Common myeloid progenitor, CD34-positive (primary cell): ENCODE measurements around the gene DCUN1D4.
A peak's percentile ranks its signal among the peaks of the same experiment; 100 is the strongest.
"Not testable (repeated sequence)": the region's sequence is repeated elsewhere in the genome, so short reads cannot be mapped to it uniquely, and the experiment has no call there.

Experiments
- CTCF ChIA-PET: fragments of 350-600 bp; sonication (Branson Sonifier 250); formaldehyde crosslinking; loops from one replicate; lab custom pipeline; 2021; ENCODE audit warnings: antibody characterized with exemption; lab: Charles Lee
- POLR2A ChIA-PET: fragments of 350-600 bp; sonication (Branson Sonifier 250); formaldehyde crosslinking; loops from one replicate; lab custom pipeline; 2021; ENCODE audit warnings: antibody characterized with exemption; lab: Charles Lee
- DNase-seq, 3 donors: peaks; one replicate each; pipeline versions ENCODE4 v3.0.0 to v3.0.0-alpha.2; 2013
- H3K27ac ChIP-seq, 2 experiments: 1 replicate in 1 of 2; 2 replicates in 1 of 2; pipeline ENCODE4 v1.7.0; 2013; ENCODE audit warnings: inconsistent platforms in 2 of 2, low read length in 2 of 2, mild to moderate bottlenecking in 2 of 2, low read depth in 1 of 2, moderate library complexity in 1 of 2; ENCODE audit not compliant: severe bottlenecking in 2 of 2, insufficient read depth in 1 of 2, poor library complexity in 1 of 2
- H3K27me3 ChIP-seq, 5 experiments: replicated peaks in 2 of 5; 1 replicate in 3 of 5; 2 replicates in 2 of 5; pipeline versions ENCODE4 v1.6.1 to v1.7.0; 2013; ENCODE audit warnings: low read length in 4 of 5, mild to moderate bottlenecking in 2 of 5, moderate library complexity in 2 of 5, inconsistent platforms in 1 of 5; ENCODE audit not compliant: insufficient read depth in 5 of 5, control insufficient read depth in 4 of 5
- H3K36me3 ChIP-seq, 4 experiments: 1 replicate in 2 of 4; 2 replicates in 2 of 4; pipeline versions ENCODE4 v1.6.1 to v1.7.0; 2013; ENCODE audit warnings: low read length in 3 of 4, control low read depth in 1 of 4, mild to moderate bottlenecking in 1 of 4; ENCODE audit not compliant: control insufficient read depth in 4 of 4, insufficient read depth in 4 of 4
- H3K4me1 ChIP-seq, 4 experiments: 1 replicate in 3 of 4; 2 replicates in 1 of 4; pipeline versions ENCODE4 v1.6.1 to v1.7.1; 2013; ENCODE audit warnings: low read length in 3 of 4, mild to moderate bottlenecking in 3 of 4, control low read depth in 1 of 4, inconsistent platforms in 1 of 4, moderate library complexity in 1 of 4; ENCODE audit not compliant: control insufficient read depth in 4 of 4, insufficient read depth in 4 of 4; ENCODE audit errors: control extremely low read depth in 1 of 4
- H3K4me3 ChIP-seq, 7 experiments: 1 replicate in 4 of 7; 2 replicates in 3 of 7; pipeline versions ENCODE4 v1.5.1 to v1.7.0; 2013; ENCODE audit warnings: mild to moderate bottlenecking in 7 of 7, low read length in 6 of 7, moderate library complexity in 6 of 7, inconsistent platforms in 2 of 7, low read depth in 2 of 7, control low read depth in 1 of 7; ENCODE audit not compliant: insufficient read depth in 4 of 7, control insufficient read depth in 1 of 7; ENCODE audit errors: extremely low read depth in 1 of 7
- H3K9me3 ChIP-seq, 5 experiments: 1 replicate in 4 of 5; 2 replicates in 1 of 5; pipeline versions ENCODE4 v1.6.1 to v1.7.1; 2013; ENCODE audit warnings: low read length in 4 of 5, mild to moderate bottlenecking in 2 of 5, inconsistent platforms in 1 of 5, low read depth in 1 of 5, moderate library complexity in 1 of 5; ENCODE audit not compliant: control insufficient read depth in 4 of 5, insufficient read depth in 2 of 5; ENCODE audit errors: control extremely low read depth in 1 of 5
- WGBS: methylation state at CpG from one replicate; pipeline ENCODE4 v1.1.5; 2013; ENCODE audit not compliant: insufficient coverage; 5-methylcytosine and 5-hydroxymethylcytosine counted together

The DCUN1D4 gene

GRCh38 chr4:51885363-51885762, 42.4 kb downstream of the DCUN1D4 start:
- H3K27ac ChIP-seq = no peak overlapping the region
- no peaks in the 10 kb centered on the region for H3K9me3 ChIP-seq
- no peaks in the 10 kb centered on the region for H3K4me1 ChIP-seq
- H3K36me3 ChIP-seq = peaks cover 4 to 35% (median 12%) of the 10 kb centered on the region in 4 experiments
- DNase-seq = peak; percentile 40 to 69 (median 59)
- POLR2A ChIA-PET = no interaction called here
- CTCF ChIA-PET = interaction anchor here (0.9 to 2.1 kb wide), 6 partner anchors 10 to 130 kb away, joined by 3 to 5 read pairs (median 3); no protein-coding TSS in a partner anchor
- 83% methylated on average over 5 of the region's 5 CpGs for WGBS
- H3K27me3 ChIP-seq = no peaks in the 10 kb centered on the region
- H3K4me3 ChIP-seq = no peak overlapping the region

DNA sequence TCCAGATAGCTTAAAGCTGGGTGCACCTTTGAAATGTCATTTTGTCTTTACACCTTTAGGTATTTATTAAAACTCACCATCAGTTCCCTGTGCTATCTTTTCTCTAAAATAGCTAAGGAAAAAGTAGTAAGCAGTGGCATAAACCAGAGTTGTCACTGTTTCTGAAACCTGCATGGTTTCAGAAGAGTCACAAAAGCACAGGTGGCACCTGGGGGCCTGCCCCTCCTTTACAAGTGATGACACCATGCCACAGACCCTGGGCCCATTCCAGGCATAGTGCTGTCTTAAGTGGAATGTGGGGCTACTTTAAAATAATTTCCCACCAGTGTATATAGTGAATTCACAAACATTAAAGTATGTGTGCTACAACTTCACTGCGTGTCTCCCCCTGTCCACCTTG, 47.8 kb downstream of the DCUN1D4 start:
- CTCF ChIA-PET = interaction anchor here (0.6 to 3.5 kb wide), 6 partner anchors 8 to 136 kb away, joined by 3 to 19 read pairs (median 4); no protein-coding TSS in a partner anchor
- Histone ChIP-seq H3K36me3 (peaks cover 4 to 50% (median 17%) of the 10 kb centered on the region in 4 experiments), H3K4me3 (no peak overlapping the region), H3K27ac (no peak overlapping the region), H3K9me3 (no peaks in the 10 kb centered on the region), H3K4me1 (no peaks in the 10 kb centered on the region), H3K27me3 (no peaks in the 10 kb centered on the region)
- POLR2A ChIA-PET = no interaction called here
- WGBS = no CpG with 5 or more reads among the region's 1 CpG
- no peak for DNase-seq

DNA sequence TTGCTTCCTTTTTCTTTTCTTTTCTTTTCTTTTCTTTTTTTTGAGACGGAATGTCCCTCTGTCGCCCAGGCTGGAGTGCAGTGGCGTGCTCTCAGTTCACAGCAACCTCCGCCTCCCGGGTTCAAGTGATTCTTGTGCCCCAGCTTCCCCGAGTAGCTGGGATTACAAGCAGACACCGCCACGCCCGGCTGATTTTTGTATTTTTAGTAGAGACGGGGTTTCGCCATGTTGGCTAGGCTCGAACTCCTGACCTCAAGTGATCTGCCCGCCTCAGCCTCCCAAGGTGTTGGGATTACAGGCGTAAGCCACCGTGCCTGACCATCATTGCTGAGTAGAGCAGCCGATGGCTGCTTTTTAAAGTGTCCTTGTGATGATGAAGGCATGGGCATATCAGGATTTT, 50.4 kb downstream of the DCUN1D4 start:
- H3K4me1 ChIP-seq, H3K9me3 ChIP-seq, H3K4me3 ChIP-seq, H3K27me3 ChIP-seq, DNase-seq, POLR2A ChIA-PET, H3K27ac ChIP-seq: not testable (repeated sequence)
- H3K36me3 ChIP-seq = peaks cover 4 to 51% (median 21%) of the 10 kb centered on the region in 4 experiments
- CTCF ChIA-PET = interaction anchor here (1.1 kb wide), 1 partner anchor 35 kb away, joined by 3 read pairs; no protein-coding TSS in a partner anchor
- WGBS = 98% methylated on average over 13 of the region's 16 CpGs

GRCh38 chr4:51894059-51894645, 51.2 kb downstream of the DCUN1D4 start:
- H3K27me3 ChIP-seq = no peaks in the 10 kb centered on the region
- peaks cover 0 to 2% (median 0%) of the 10 kb centered on the region in 4 experiments for H3K4me1 ChIP-seq
- CTCF ChIA-PET = no interaction called here
- H3K9me3 ChIP-seq = no peaks in the 10 kb centered on the region
- no peak for DNase-seq
- POLR2A ChIA-PET = no interaction called here
- H3K27ac ChIP-seq = no peak overlapping the region
- H3K4me3 ChIP-seq = no peak overlapping the region
- H3K36me3 ChIP-seq = peaks cover 4 to 52% (median 22%) of the 10 kb centered on the region in 4 experiments
- 92% methylated on average over 1 of the region's 1 CpG for WGBS

GRCh38 chr4:51895158-51895557, 52.2 kb downstream of the DCUN1D4 start:
- H3K27ac ChIP-seq = peak overlapping the region in 1 of 2 experiments; percentile 18
- 100% methylated on average over 3 of the region's 3 CpGs for WGBS
- CTCF ChIA-PET = interaction anchor here (0.6 to 2.1 kb wide), 10 partner anchors 10 to 144 kb away, joined by 3 to 10 read pairs (median 4); no protein-coding TSS in a partner anchor
- no peaks in the 10 kb centered on the region for H3K27me3 ChIP-seq
- H3K4me3 ChIP-seq = no peak overlapping the region
- POLR2A ChIA-PET = no interaction called here
- DNase-seq = no peak
- peaks cover 0 to 3% (median under 1%) of the 10 kb centered on the region in 4 experiments for H3K4me1 ChIP-seq
- peaks cover 4 to 57% (median 25%) of the 10 kb centered on the region in 4 experiments for H3K36me3 ChIP-seq
- no peaks in the 10 kb centered on the region for H3K9me3 ChIP-seq

DNA sequence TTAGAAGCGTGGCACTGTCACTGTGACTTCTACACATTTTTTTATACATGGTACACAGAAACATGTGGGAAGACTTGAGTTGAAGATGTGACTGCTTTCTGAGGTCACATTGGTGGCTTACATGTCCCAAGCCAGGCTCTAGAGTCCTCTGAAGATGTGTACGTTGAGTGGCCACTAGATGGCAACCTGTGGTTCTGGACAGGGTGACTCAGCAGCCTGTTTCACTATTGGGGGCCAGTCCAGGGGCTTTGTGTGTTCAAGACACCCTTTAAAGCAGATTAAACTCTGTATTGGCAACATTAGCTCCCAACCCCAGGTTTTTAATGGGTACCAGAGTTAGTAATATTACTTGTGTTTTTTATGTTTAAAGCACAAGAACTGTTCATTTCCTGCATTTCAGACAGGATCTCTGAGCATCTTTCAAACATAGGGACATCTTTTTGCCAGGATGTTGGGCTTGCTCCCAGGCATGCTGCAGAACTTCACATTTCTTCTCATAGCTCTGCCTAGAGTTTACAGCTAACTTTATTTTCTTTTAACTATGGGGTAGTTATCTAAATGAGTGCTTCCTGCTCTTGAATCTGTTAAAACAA, 53.0 kb downstream of the DCUN1D4 start:
- Histone ChIP-seq H3K27ac (no peak overlapping the region), H3K9me3 (no peaks in the 10 kb centered on the region), H3K27me3 (no peaks in the 10 kb centered on the region), H3K4me3 (no peak overlapping the region), H3K36me3 (peaks cover 6 to 53% (median 22%) of the 10 kb centered on the region in 4 experiments), H3K4me1 (peaks cover 0 to 7% (median under 1%) of the 10 kb centered on the region in 4 experiments)
- ChIA-PET POLR2A (no interaction called here), CTCF (interaction anchor here (0.6 to 2.1 kb wide), 18 partner anchors 9 to 239 kb away, joined by 3 to 10 read pairs (median 3); no protein-coding TSS in a partner anchor)
- DNase-seq = peak; percentile 67 to 83 (median 82)
- WGBS = 0% methylated on average over 1 of the region's 2 CpGs

GRCh38 chr4:51901363-51901762, 58.4 kb downstream of the DCUN1D4 start:
- Histone ChIP-seq H3K4me3 (no peak overlapping the region), H3K27ac (no peak overlapping the region), H3K4me1 (peaks cover 9 to 19% (median 12%) of the 10 kb centered on the region in 4 experiments), H3K36me3 (peaks cover 9 to 54% (median 22%) of the 10 kb centered on the region in 4 experiments), H3K9me3 (no peaks in the 10 kb centered on the region), H3K27me3 (no peaks in the 10 kb centered on the region)
- ChIA-PET CTCF (no interaction called here), POLR2A (no interaction called here)
- 97% methylated on average over 4 of the region's 5 CpGs for WGBS
- DNase-seq = no peak
